Stimulated activated CD4-positive, alpha-beta T cell treated with anti-CD3 and anti-CD28 coated beads, Interleukin-12 subunit alpha, Interleukin-12 subunit beta, amount 100 ng/mL, for 48 hours (primary cell): ENCODE measurements around the gene COL23A1.

ENCODE experiments used
- DNase-seq, 3 donors: peaks; one replicate each; pipeline ENCODE4 v3.0.0-alpha.2; 2020; ENCODE audit warnings: low read depth in 2 of 3, low spot score in 1 of 3

COL23A1 gene

DNA sequence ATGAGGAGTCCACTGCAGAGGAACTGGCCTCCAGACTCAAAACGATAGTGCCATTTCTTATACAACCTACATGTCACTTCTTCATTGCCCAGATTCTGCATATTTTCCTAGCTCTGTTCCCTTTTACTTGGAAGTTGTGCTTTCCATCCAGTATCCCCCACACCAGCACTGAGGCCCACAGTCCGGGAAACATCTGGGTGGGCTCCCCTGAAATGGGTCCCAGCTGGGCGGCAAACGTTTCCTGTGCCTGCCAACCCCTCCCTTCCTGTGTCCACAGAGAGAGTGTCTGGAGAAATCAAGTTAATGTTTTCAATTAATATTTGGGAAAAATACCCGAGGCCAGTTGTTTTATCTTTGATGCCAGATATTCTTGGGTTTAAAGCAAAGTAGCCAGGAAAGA, 111.8 kb downstream of the COL23A1 start:
- DNase-seq = no peak

DNA sequence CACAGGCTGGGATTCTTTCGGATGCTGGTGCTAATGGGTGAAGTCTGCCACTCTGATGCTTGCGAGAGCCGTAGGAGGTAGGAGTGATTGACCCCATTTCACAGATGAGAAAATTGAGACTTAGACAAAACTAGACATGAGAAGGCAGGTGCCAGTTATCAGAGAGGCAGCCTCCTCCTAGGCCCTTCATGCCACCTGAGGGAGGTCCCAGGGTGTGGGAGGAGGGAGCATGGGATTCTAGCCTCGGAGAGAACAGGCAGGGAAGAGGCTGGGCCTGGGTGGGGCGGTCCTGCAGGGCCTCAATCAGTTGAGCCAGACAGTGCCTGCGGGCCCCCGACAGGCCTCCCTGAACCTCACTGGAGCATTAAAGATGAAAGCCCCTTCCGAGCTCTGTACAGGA, 112.4 kb downstream of the COL23A1 start:
- DNase-seq = no peak

DNA sequence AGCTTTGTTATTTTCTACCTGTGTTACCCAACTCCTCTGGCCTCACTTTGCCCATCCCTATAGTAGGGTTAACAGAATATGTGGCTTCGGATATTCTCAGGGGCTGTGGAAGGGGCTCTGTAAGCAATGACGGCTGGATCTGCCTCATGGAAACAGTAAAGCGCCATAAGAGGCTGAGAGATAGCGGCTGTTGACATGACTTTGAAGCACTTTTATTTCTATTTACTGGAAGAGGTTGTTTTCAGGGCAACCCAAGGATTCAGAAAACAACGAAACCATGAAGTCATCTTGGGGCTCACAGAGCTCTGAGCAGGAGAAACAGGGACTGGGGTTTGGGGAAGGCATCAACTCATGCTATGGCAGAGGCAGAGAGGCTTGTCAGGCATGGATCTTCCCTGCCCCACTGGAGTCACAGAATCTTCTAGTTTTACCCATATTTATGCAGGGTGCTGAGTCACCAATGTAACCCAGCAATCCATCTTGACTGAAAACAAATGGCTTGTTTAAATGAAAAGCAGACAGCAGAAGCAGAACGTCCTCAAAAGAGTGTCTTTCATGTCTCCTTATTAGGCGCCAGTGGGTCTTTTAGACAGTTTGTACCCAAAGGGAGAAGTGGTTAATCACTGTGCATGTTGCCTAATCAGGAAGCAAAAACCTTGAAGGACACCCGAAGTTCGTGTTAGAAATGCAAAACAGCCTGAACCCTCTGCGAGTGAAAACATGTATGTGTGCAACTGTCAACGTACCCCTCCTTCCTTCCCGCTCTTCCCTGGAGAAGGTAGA, 113.0 kb downstream of the COL23A1 start:
- DNase-seq = no peak

DNA sequence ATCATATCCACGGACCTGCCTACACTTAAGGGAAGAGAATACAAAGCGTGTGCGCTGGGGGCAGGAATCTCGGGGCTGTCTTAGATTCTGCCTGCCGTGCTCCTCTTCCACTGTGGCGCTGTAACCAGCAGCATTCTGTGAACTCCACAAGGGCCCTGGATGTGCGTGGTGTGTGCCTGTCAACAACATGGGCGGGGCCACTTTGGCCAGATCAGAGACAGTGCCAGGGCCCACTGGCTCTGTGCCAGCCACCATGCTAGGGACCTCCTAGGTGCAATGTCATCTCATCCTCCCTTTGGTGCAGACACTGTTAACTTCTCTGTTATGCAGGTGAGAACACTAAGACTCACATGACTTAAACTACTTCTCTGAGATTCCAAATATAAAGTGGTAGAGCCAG, 113.7 kb downstream of the COL23A1 start:
- no peak for DNase-seq

DNA sequence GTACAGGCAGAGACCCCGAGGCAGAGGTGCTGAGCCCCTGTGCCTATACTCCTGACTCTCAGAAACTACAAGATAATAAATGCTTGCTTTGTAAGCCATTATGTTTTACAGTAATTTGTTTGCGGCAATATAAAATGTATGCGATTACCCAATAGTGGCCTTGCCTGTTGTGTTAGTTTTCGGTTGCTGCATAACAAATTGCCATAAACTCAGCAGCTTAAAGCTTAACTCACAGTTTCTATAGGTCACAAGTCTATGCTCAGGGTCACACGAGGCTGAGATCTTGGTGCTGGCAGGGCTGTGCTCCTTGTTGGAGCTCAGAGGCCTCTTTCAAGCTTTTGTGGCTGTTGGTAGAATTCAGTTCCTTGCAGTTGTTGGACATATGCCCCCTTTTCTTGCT, 114.8 kb downstream of the COL23A1 start:
- DNase-seq = no peak

DNA sequence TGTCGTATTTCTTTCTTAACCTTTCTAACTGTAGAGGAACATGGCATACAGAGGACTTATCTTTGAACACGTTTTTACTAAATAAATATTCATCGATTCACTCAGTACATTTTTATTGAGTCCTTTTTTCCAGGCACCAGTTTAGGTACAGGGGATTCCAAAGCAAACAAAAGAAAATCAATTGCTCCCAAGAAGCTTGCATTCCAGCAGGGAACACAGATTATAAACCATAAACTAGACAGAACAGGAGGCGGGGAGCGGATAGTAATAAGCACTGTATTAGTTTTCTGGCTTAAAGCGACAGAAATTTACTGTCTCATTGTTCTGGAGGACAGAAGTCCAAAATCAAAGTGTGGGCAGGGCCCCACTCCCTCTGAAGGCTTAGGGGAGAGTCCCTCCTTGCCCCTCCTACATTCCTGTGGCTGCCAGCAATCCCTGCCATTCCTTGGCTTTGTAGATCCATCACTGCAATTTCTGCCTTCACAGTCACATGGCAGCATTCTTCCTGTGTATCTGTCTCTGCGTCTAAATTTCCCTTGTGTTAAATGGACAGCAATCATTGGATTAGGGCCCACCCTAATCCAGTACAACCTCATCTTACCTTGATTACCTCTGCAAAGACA, 115.5 kb downstream of the COL23A1 start:
- no peak for DNase-seq

DNA sequence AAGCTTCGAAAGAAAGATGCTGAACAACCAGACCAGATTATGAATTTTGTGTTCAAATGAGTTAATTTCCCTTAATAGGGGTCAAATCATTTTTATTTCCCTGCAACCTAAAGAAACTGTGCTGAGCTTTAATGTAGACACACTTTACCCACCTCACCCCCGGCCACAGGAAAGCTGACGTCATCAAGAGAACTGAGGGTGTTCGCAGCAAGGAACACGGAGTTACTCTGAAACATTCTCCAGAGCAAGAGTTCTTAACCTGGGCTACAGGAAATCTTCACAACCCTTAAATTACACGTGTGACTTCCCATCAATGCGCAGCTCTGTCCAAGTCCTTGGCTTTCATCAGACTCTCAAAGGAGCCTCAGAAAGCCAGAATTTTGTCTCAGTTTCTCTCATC, 116.3 kb downstream of the COL23A1 start:
- no peak for DNase-seq

DNA sequence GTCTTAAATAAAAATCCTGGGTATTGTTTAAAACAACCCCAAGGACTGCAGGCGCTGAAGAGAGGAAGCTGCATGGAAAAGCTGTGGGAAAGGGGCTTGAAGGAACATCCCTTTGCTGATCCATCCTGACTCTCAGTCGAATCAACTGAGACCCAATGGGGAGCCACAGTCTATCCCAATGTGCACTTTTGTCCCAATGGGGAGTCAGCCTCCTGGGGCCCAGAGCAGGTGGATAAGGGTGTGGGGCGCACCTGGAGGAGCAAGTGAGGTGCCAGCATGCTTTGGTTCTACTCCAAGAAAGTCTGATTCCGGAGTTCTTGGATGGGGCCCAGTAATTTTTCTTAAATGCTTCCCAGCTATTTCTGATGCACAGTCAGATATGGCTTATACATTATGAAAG, 118.1 kb downstream of the COL23A1 start:
- no peak for DNase-seq

DNA sequence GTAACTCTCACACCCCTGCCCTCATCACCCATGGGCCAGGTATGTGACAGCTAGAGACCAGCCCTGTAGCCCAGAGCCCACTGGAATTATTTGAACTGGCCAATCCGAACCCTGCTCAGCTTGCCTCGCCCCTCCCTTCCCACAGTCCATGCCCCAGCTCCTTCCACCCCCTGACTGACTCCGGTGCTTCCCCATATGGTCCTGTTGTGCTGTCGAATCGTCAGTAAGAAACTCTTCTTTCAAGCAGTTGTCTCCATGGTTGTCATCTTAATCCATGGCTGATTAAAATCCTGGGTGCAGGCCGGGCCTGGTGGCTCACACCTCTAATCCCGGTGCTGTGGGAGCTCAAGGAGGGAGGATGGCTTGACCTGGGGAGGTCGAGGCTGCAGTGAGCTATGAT, 118.5 kb downstream of the COL23A1 start:
- no peak for DNase-seq

DNA sequence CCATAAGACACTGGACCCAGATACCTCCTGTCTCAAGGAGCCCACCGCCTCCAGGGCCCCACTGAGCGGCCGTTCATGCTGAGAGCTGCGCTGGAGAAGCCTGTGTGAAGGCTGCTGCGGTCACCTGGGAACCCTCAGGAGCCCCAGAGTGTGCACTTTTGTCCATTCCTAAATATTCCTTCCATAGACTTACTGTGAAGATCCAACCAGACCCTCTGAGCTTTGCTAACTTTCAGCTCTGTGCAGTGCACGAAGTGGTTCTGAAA, 119.5 kb downstream of the COL23A1 start:
- DNase-seq = no peak

DNA sequence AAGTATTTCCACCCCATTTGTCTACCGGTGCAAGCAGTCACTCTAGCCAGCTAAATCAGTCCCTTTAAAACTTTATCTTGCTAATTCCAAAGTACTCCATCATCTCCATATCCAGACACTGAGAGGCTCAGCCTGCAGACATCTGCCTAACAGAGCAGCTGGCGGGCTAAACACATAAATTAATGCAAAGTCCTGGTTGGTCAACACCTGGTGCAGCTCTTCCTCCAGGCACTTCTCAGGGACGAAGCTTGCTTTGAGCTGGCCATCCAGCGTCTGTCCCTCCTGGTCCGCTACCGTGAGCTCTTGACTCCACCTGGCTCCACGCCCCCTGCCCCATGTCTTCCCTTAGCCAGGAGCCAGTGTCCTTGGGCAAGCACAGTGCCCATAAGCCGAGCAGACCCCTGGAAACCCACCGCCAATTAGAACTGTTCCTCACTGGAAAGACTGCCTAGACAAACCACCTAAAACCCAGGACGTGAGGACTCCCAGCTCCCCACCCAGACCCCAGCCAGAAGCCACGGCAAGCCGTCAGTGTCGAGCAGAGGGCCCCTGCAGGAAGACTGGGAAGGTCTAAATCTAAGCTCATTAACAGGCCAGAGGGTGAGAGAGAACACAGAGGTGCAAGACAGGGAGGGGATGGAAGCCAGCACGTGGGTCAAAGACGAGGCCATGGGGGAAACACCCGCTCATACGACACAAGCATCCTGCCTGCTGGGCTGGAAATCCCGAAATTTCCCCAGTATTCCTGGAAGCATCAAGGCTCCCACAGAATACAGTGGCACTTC, 120.0 kb downstream of the COL23A1 start:
- no peak for DNase-seq

DNA sequence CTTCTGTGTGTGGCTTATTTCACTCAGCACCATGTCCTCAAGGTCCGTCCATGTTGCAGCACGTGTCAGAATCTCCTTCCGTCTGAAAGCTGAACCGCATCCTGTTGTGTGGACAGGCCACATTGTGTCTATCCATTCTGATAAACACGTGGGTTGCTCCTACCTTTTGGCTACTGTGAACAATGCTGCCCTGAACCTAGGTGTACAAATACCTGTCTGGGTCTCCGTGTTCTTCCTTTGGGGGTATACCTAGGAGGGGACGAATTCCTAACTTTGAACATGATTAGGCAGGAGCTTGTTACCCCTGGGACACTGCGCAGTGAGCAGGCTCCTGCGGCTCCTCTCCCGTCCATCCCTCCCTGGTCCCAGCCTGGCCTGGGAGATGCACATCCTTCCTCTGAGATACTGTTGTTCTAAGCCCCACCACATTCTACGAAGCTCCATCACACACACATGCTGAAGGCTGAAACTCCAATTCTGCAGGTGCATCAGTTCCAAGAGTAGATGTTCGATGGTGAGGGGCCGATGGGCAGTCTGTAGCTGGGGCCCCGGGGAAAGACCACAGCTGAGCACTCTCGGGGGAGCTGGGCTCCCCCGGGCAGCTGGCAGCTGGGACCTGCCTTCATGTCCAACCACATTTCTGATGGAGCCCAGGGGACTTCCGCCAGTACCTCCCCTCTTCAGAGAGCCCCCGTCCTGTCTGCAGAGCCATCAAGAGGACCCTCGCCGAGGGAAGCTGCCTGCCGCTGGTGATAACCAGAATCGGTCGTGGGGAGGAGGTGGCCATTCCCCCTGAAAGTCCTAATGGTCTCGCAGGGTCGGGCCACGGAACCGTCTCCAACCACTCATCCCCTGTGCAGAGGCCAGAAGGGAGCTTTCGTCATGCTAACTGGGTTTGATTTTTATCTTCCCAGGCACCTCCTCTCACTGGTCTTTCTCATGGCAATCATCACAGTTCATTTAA, 120.9 kb downstream of the COL23A1 start:
- DNase-seq = no peak

DNA sequence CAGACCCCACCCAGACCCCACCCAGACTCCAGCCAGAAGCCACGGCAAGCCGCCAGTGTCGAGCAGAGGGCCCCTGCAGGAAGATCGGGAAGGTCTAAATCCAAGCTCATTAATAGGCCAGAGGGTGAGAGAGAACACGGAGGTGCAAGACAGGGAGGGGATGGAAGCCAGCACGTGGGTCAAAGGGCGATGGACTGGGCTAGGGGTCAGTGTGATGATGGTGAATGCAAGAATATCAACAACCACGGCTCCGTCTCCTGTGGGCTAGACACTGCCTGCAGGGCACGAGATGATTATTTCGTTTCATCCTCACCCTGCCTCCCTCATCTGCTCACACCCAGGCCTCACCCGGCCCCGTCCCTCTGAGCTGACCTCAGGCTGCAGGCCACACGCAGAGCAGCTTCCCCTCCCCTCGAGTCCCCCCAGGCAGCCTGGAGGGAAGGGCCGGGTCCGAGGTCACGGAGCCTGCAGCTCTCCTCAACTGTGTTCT, 122.0 kb downstream of the COL23A1 start:
- no peak for DNase-seq

DNA sequence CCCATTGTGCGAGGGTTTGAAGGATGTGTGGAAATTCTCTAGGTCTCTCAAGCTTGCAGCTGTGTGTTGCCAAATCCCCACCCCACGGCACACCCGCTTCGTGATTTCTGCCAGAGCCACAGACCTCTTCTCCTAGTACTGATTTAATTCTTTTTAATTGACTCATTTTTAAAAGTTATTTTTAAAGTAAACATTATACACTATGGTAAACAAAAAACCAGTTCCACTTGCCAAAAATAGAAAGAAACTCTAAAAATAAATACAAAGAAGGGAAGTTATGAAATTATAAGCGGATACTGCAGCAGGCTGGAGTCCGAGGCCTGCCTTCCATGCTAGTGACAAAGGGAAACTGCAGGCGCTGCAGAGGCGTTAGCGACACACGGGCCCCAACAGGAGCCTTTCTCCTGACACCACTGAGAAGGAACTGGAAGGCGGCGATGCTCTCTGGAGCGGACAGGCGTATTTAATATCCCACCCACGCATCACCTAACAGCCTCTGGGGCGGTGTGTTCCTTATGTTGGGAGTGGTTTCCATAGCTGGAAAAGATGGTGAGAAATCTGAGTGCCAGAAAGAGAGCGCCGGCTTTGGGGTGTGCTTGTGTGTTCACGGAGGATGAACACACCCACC, 122.5 kb downstream of the COL23A1 start:
- no peak for DNase-seq

DNA sequence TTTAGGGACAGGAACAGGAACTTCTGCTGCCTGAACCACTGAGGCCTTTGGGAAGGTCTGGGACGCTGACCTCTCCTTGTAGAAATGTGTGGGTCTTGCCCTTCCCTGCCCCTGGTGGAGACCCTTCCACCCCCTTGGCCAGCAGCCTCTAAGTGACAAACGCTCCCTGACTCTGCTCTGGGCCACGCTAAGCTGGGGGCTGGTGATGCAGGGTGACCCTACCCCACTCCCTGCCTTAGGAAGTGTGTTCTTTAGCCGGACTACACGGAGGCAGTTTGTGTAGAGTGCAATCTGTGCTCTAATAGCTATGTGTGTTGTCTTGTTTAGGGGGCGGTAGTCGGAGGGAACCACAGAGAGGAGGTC, 123.0 kb downstream of the COL23A1 start:
- DNase-seq = no peak

DNA sequence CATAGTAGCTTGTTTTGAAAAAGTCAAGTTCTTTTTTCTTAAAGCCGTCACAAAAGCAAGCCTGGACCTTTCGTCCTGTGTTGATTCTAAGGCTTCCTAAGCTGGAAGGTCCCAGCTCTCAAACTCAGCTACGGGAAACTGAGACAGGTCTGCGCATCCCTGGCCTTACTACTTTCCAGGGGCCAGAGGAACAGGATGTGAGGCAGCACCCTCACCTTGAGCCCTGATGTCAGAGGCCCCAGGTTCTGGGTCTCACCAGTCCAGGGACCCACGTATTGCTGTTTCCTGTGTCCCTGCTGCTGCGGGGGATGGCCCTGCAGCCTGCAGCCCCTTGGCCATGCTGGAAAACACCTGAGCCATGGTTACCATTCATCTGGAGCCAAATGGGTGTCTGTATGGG, 123.9 kb downstream of the COL23A1 start:
- DNase-seq = no peak

DNA sequence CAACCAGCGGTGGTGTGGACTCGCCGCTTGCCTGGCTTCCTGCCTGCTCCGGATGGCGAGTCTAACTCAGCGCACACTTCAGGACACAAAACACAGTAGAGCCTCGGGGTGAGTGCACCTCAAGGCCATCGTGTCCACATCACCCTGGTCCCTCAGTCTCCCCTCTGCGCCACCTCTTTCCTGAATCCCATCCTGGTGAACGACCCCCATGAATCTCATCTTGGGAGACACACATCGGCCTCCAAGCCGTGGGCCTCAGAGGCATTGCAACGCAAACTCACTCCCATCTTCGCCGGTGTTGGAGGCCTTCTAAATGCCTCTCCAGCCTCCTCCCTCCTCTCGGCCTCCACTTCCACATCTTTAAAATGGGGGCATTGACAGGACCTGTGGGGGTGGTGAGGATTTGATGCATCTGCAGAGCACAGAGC, 124.3 kb downstream of the COL23A1 start:
- DNase-seq = no peak

DNA sequence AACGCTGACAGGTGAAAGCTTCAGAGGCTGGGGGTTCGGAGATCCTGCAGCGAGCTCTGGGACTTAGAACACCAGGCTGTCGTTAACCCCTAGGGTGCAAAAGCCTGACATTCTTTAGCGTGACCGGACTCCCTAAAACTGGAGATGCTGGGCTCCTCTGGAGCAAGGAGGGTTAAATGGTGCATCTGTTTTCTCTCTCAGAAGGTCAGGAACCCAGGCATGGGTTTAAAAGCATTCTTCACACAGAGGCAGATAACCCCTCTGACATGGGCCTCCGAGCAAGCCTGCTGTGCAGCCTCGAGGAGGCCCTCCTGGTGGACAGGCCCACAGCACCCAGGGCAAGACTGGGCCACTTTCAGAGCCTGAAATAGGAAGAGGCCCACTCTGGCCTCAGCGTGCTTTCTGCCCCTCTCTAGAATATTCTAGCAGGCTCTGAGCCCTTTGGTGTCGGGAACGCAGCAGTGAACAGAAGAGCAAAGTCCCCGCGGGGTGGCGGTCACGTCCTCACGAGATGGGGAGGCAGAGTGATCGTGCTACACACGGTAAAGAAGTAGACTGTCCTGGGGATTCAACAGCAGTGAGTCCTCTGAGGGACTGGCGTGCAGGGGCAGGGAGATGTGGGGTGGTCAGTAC, 124.8 kb downstream of the COL23A1 start:
- DNase-seq = no peak

DNA sequence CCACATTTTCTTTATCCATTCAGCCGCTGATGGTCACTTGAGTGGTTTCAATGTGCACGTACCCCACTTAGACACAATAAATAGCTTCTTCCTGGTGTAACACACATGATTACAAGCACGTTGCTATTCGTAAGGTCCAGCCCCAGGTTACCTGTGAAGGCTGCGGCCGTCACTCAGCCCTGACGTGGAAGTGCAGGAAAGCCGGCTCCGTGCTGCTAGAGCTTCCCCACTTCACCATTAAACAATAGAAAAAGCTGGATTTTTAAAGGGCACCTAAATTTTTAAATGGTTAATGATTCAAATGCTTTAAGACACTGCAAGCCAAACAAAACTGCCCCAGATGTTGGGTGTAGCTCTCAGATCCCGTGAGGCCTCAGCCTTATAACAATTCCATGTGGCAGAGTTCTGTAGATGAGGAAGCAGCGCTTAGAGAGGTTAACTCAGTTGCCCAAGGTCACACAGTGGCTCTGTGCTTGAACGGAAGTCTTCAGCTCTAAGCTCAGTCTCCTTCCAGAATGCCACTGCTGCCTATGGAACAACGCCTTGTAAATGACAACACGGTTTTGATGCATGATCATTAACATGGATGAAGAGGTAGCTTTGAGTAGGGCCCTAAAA, 125.7 kb downstream of the COL23A1 start:
- no peak for DNase-seq
